C4-2B (cell line): ENCODE measurements around the gene ANXA9.

Source experiments
- ZFX ChIP-seq: fragments of 450-650 bp; IDR thresholded peaks from 2 replicates; pipeline ENCODE4 v1.6.1; 2017
- TF ChIP-seq, protein P1 (sequence below): fragments of 450-650 bp; conservative IDR thresholded peaks from 2 replicates; pipeline ENCODE4 v1.5.1; 2017; ENCODE audit warnings: mild to moderate bottlenecking

DNA sequence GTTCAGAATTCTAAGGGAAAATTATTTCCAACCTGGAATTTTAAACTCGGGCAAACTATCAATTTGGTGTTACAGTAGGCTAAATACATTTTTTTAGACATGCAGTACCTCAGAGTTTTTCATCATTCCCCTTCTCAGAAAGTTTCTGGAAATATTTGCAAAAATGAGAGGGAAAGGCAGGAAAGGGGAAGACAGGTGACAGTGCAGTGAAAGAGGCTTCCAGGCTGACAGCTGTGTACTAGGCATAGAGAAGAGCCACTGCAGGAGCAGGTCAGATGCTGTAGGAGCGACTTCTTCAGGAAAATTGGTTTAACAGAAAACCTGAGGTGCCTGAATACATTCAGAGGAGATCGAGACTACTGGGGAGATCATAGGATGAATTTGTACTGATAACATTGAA lies 27.4 kb upstream of the ANXA9 start:
- TF ChIP-seq, protein P1, sequence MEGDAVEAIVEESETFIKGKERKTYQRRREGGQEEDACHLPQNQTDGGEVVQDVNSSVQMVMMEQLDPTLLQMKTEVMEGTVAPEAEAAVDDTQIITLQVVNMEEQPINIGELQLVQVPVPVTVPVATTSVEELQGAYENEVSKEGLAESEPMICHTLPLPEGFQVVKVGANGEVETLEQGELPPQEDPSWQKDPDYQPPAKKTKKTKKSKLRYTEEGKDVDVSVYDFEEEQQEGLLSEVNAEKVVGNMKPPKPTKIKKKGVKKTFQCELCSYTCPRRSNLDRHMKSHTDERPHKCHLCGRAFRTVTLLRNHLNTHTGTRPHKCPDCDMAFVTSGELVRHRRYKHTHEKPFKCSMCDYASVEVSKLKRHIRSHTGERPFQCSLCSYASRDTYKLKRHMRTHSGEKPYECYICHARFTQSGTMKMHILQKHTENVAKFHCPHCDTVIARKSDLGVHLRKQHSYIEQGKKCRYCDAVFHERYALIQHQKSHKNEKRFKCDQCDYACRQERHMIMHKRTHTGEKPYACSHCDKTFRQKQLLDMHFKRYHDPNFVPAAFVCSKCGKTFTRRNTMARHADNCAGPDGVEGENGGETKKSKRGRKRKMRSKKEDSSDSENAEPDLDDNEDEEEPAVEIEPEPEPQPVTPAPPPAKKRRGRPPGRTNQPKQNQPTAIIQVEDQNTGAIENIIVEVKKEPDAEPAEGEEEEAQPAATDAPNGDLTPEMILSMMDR = no peak
- TF ChIP-seq ZFX = no peak
